Measurements from ENCODE around the gene C13orf42. TPM values are rescaled to one million over a fixed set of nuclear protein-coding genes. Genes with fewer than 3 reads are reported as not detected.
"Not testable (repeated sequence)": the region's sequence is repeated elsewhere in the genome, so short reads cannot be mapped to it uniquely, and the experiment has no call there.

The C13orf42 gene
- total and polyA plus RNA-seq, 4 donors, result 0.04 to 0.23 TPM; not detected in 2

- Histone ChIP-seq H3K4me1 (ENCODE audit: control insufficient read depth in 5 of 5, insufficient read depth in 5 of 5, low read length in 5 of 5) (no peaks in the 10 kb centered on the region), H3K27ac (ENCODE audit: low read depth in 1 of 2, low read length in 1 of 2) (no peak overlapping the region), H3K36me3 (ENCODE audit: control insufficient read depth in 4 of 4, insufficient read depth in 4 of 4, low read length in 4 of 4) (no peaks in the 10 kb centered on the region), H3K4me3 (no peak overlapping the region), H3K9me3 (ENCODE audit: control insufficient read depth in 4 of 4, insufficient read depth in 3 of 4, low read length in 3 of 4) (peaks cover 0 to 8% (median under 1%) of the 10 kb centered on the region in 4 donors), H3K9ac (ENCODE audit: insufficient read depth in 1 of 2, low read length in 2 of 2) (no peak overlapping the region), H3K27me3 (ENCODE audit: control insufficient read depth in 3 of 3, insufficient read depth in 3 of 3, low read length in 2 of 3) (peaks cover 0 to 3% (median 0%) of the 10 kb centered on the region in 3 donors)
- ATAC-seq (ENCODE audit: insufficient read depth, low FRiP score), result no peak
- WGBS, 2 donors, result 30 to 46% methylated on average over 6 of the region's 6 CpGs
- DNase-seq, result peak; percentile 14 to 76 (median 22)
- TF ChIP-seq CTCF (IDR thresholded peaks at IDR 0.05; ENCODE audit: control extremely low read depth, extremely low read depth), result no peak
Observed at GRCh38 chr13:51122868-51123566, 11.9 kb upstream of the C13orf42 start.

GRCh38 chr13:51120873-51121272, 9.8 kb upstream of the C13orf42 start:
- not testable (repeated sequence) for H3K9ac ChIP-seq (ENCODE audit: insufficient read depth in 1 of 2, low read length in 2 of 2); H3K36me3 ChIP-seq (ENCODE audit: control insufficient read depth in 4 of 4, insufficient read depth in 4 of 4, low read length in 4 of 4); ATAC-seq (ENCODE audit: insufficient read depth, low FRiP score); H3K27me3 ChIP-seq (ENCODE audit: control insufficient read depth in 3 of 3, insufficient read depth in 3 of 3, low read length in 2 of 3); H3K4me1 ChIP-seq (ENCODE audit: control insufficient read depth in 5 of 5, insufficient read depth in 5 of 5, low read length in 5 of 5); H3K4me3 ChIP-seq; H3K27ac ChIP-seq (ENCODE audit: low read depth in 1 of 2, low read length in 1 of 2); DNase-seq
- 74 to 81% methylated on average over 11 of the region's 11 CpGs for WGBS, 2 donors
- H3K9me3 ChIP-seq (ENCODE audit: control insufficient read depth in 4 of 4, insufficient read depth in 3 of 4, low read length in 3 of 4), result peaks cover 0 to 14% (median 3%) of the 10 kb centered on the region in 4 donors

DNA sequence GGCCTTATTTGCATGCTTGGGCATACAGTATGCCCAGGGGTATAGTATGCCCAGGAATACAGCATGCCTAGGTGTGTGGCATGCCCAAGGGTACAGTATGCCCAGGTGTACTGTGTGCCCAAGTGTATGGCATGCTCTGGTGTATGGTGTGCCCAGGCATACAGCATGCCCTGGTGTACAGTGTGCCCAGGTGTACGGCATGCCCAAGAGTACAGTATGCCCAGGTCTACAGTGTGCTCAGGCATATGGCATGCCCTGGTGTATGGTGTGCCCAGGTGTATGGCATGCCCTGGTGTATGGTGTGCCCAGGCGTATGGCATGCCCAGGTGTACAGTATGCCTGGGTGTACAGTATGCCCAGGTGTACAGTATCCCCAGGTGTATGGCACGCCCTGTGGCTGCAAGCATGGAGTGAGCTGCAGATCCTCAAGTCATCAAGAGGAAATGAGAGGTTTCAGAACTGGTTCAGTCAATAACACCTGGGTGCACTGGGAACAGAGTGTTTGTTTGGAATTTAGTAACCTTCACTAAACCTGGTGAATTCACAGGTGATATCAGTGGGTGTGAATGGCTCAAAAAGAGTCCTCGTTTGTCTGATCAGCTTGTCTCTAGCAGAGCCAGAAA, 7.8 kb upstream of the C13orf42 start:
- 79 to 89% methylated on average over 4 of the region's 4 CpGs for WGBS, 2 donors
- Histone ChIP-seq H3K9ac (ENCODE audit: insufficient read depth in 1 of 2, low read length in 2 of 2) (no peak overlapping the region), H3K36me3 (ENCODE audit: control insufficient read depth in 4 of 4, insufficient read depth in 4 of 4, low read length in 4 of 4) (no peaks in the 10 kb centered on the region), H3K27ac (ENCODE audit: low read depth in 1 of 2, low read length in 1 of 2) (no peak overlapping the region), H3K4me1 (ENCODE audit: control insufficient read depth in 5 of 5, insufficient read depth in 5 of 5, low read length in 5 of 5) (no peaks in the 10 kb centered on the region), H3K27me3 (ENCODE audit: control insufficient read depth in 3 of 3, insufficient read depth in 3 of 3, low read length in 2 of 3) (peaks cover 0 to under 1% (median 0%) of the 10 kb centered on the region in 3 donors), H3K9me3 (ENCODE audit: control insufficient read depth in 4 of 4, insufficient read depth in 3 of 4, low read length in 3 of 4) (peaks cover 0 to 14% (median 3%) of the 10 kb centered on the region in 4 donors), H3K4me3 (no peak overlapping the region)
- no peak for DNase-seq
- no peak for ATAC-seq (ENCODE audit: insufficient read depth, low FRiP score)
- no peak for TF ChIP-seq CTCF (IDR thresholded peaks at IDR 0.05; ENCODE audit: control extremely low read depth, extremely low read depth)

DNA sequence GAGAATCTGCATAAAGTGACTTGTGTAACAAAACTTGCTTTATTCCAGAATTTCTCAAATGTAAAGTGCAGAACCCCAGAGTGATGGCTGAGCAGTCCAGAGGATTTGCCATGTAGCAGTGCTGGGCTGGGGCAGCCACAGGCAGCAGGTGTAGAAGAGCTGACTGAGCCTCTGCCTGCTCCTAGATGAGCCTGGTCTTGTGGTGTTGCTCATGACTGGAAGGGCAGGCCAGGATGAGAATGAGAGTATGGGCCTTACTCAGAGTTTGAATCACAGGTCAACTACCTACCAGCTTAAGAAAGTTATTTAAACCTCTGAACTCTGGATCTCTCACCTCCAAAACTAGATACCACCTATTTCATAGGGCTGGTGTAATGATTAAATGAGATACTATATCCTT, 2.9 kb upstream of the C13orf42 start:
- Histone ChIP-seq H3K27me3 (ENCODE audit: control insufficient read depth in 3 of 3, insufficient read depth in 3 of 3, low read length in 2 of 3) (no peaks in the 10 kb centered on the region), H3K27ac (ENCODE audit: low read depth in 1 of 2, low read length in 1 of 2) (no peak overlapping the region), H3K4me1 (ENCODE audit: control insufficient read depth in 5 of 5, insufficient read depth in 5 of 5, low read length in 5 of 5) (no peaks in the 10 kb centered on the region), H3K9ac (ENCODE audit: insufficient read depth in 1 of 2, low read length in 2 of 2) (no peak overlapping the region), H3K36me3 (ENCODE audit: control insufficient read depth in 4 of 4, insufficient read depth in 4 of 4, low read length in 4 of 4) (no peaks in the 10 kb centered on the region), H3K4me3 (no peak overlapping the region), H3K9me3 (ENCODE audit: control insufficient read depth in 4 of 4, insufficient read depth in 3 of 4, low read length in 3 of 4) (peaks cover 0 to 13% (median 3%) of the 10 kb centered on the region in 4 donors)
- no peak for DNase-seq
- no peak for ATAC-seq (ENCODE audit: insufficient read depth, low FRiP score)
- TF ChIP-seq CTCF (IDR thresholded peaks at IDR 0.05; ENCODE audit: control extremely low read depth, extremely low read depth), result no peak
